GM12873 (cell line): ENCODE measurements around the gene NUB1.

Source experiments
- CTCF ChIP-seq: IDR thresholded peaks from 2 replicates; pipeline ENCODE4 v1.5.1; 2012; ENCODE audit warnings: low read depth, mild to moderate bottlenecking, moderate library complexity, low read length, control low read depth; ENCODE audit not compliant: insufficient read depth; ENCODE audit errors: missing control alignments

Gene NUB1

GRCh38 chr7:151397026-151397425 is 55.4 kb downstream of the NUB1 start:
- TF ChIP-seq CTCF, result no peak

- TF ChIP-seq CTCF, result no peak
These were observed 57.1 kb downstream of the NUB1 start for GRCh38 chr7:151398446-151399304.

- TF ChIP-seq CTCF, result no peak
These were observed 57.6 kb downstream of the NUB1 start for GRCh38 chr7:151399305-151399601.

GRCh38 chr7:151399906-151400305 is 58.3 kb downstream of the NUB1 start:
- no peak for TF ChIP-seq CTCF

GRCh38 chr7:151400626-151401315 is 59.2 kb downstream of the NUB1 start:
- no peak for TF ChIP-seq CTCF

GRCh38 chr7:151402029-151402835 is 60.6 kb downstream of the NUB1 start:
- TF ChIP-seq CTCF, result no peak

- no peak for TF ChIP-seq CTCF
These were observed 62.2 kb downstream of the NUB1 start for GRCh38 chr7:151403764-151404163.
